ENCODE measurements around the gene RGMA.

Gene RGMA

GRCh38 chr15:93103823-93104222 is 14.8 kb upstream of the RGMA start:
- POLR2A ChIA-PET (ENCODE audit: low non-redundant PET) = no interaction called here
- DNase-seq (ENCODE audit: low spot score) = no peak
- CTCF ChIA-PET = no interaction called here
- H3K27ac ChIP-seq = no peak overlapping the region
- TF ChIP-seq CTCF (conservative IDR thresholded peaks at IDR 0.05; ENCODE audit: low read depth) = no peak

- no peak for DNase-seq (ENCODE audit: low spot score)
- no peak for TF ChIP-seq CTCF (conservative IDR thresholded peaks at IDR 0.05; ENCODE audit: low read depth)
- CTCF ChIA-PET = interaction anchor here (0.6 kb wide), 1 partner anchor 141 kb away, joined by 3 read pairs; no protein-coding TSS in a partner anchor
- H3K27ac ChIP-seq = no peak overlapping the region
- POLR2A ChIA-PET (ENCODE audit: low non-redundant PET) = no interaction called here
Measured at GRCh38 chr15:93102211-93102610, 13.2 kb upstream of the RGMA start.

- DNase-seq (ENCODE audit: low spot score) = no peak
- no peak overlapping the region for H3K27ac ChIP-seq
- no peak for TF ChIP-seq CTCF (conservative IDR thresholded peaks at IDR 0.05; ENCODE audit: low read depth)
- ChIA-PET POLR2A (ENCODE audit: low non-redundant PET) (no interaction called here), CTCF (no interaction called here)
Measured at GRCh38 chr15:93093765-93094164, 4.8 kb upstream of the RGMA start.

GRCh38 chr15:93091465-93091864 is 2.5 kb upstream of the RGMA start:
- no peak for DNase-seq (ENCODE audit: low spot score)
- CTCF ChIA-PET = interaction anchor here (1.0 kb wide), 2 partner anchors 19 to 1028 kb away, joined by 3 read pairs; no protein-coding TSS in a partner anchor
- no peak overlapping the region for H3K27ac ChIP-seq
- POLR2A ChIA-PET (ENCODE audit: low non-redundant PET) = no interaction called here
- TF ChIP-seq CTCF (conservative IDR thresholded peaks at IDR 0.05; ENCODE audit: low read depth) = no peak

- ChIA-PET CTCF (interaction anchor here (0.6 kb wide), 1 partner anchor 87 kb away, joined by 4 read pairs; no protein-coding TSS in a partner anchor), POLR2A (ENCODE audit: low non-redundant PET) (no interaction called here)
- TF ChIP-seq CTCF (conservative IDR thresholded peaks at IDR 0.05; ENCODE audit: low read depth) = no peak
- H3K27ac ChIP-seq = no peak overlapping the region
- no peak for DNase-seq (ENCODE audit: low spot score)
Measured at GRCh38 chr15:93089727-93090305, 805 bp upstream of the RGMA start.

GRCh38 chr15:93088200-93088980 is 621 bp downstream of the RGMA start:
- ChIA-PET CTCF (interaction anchor here (0.5 to 2.0 kb wide), 20 partner anchors 9 to 1031 kb away, joined by 3 to 22 read pairs (median 3); no protein-coding TSS in a partner anchor), POLR2A (ENCODE audit: low non-redundant PET) (no interaction called here)
- peak; percentile 46 for TF ChIP-seq CTCF (conservative IDR thresholded peaks at IDR 0.05; ENCODE audit: low read depth)
- no peak overlapping the region for H3K27ac ChIP-seq
- peak; percentile 28 for DNase-seq (ENCODE audit: low spot score)

Measured in RWPE1 (cell line).